ENCODE data around the gene CARF. TPM values are rescaled to one million over a fixed set of nuclear protein-coding genes. Genes with fewer than 3 reads are reported as not detected.
"Not testable (repeated sequence)": the region's sequence is repeated elsewhere in the genome, so short reads cannot be mapped to it uniquely, and the experiment has no call there.

CARF gene
- total and polyA plus RNA-seq, 5 donors from 2014 or later = 4.1 to 12.3 (median 8.8) TPM

DNA sequence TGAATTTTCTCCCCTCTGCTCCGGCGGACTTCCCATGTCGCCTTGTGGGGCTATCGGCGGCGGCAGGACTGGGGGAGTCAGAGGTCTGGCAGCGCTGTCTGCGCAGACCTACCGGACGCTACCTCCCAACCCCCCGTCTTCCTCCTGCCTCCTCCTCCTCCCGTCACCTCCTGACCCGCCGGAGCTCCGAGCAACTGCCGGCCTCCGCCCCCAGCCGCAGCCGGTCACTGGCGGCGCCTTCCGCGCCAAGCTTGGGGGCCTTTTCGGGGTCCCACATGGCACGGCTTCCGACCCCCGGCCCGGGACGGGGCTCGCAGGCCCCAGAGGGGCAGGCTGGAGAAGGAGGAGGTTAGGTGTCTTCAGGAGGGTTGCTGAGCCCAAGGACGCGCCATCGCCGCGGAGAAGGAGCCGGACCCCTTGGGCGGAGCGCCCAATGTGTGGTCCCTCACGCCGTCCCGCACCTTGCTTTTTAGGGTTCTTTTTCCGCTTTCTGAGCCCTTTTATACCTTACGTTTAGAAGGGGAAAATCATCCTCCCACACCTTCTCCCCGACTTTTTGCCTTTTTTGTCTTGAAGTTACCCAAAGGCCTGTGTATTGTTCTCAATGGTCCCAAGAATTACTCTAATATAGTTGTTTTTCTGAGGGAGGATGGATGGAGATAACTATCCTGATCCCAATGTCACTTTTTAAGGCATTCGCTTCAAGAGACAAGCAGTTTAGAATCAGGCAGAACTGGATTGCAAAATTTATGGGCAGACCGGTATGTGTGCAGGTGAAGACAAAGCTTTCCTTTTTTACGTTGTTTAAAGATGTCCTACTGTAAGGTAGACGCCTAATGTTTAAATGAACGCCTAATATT, 497 bp downstream of the CARF start:
- peak; percentile 32 to 44 for ATAC-seq (ENCODE audit: low read depth in 2 of 2)
- Mint-ChIP-seq H3K4me3 (peak overlapping the region; percentile 96 to 99 (median 98)), H3K4me1 (peaks cover 9 to 42% (median 33%) of the 10 kb centered on the region in 4 donors), H3K27ac (peak overlapping the region; percentile 92 to 99 (median 97))
- H3K4me1 ChIP-seq (ENCODE audit: control insufficient read depth, insufficient read depth, low read length, poor library complexity, severe bottlenecking) = peaks cover 16% of the 10 kb centered on the region
- DNase-seq = peak in 2 of 3 donors; percentile 4 to 20
- peak overlapping the region; percentile 85 for H3K27ac ChIP-seq (ENCODE audit: insufficient read depth, low read length, poor library complexity, severe bottlenecking)
- not testable (repeated sequence) for H3K9me3 ChIP-seq (ENCODE audit: control insufficient read depth in 2 of 2, low read length in 2 of 2); H3K9me3 Mint-ChIP-seq; H3K27me3 ChIP-seq (ENCODE audit: control insufficient read depth, insufficient read depth, low read length); H3K36me3 ChIP-seq (ENCODE audit: control insufficient read depth, insufficient read depth, low read length); H3K27me3 Mint-ChIP-seq; H3K36me3 Mint-ChIP-seq
- peak overlapping the region; percentile 80 for H3K4me3 ChIP-seq (ENCODE audit: low read depth, low read length)

DNA sequence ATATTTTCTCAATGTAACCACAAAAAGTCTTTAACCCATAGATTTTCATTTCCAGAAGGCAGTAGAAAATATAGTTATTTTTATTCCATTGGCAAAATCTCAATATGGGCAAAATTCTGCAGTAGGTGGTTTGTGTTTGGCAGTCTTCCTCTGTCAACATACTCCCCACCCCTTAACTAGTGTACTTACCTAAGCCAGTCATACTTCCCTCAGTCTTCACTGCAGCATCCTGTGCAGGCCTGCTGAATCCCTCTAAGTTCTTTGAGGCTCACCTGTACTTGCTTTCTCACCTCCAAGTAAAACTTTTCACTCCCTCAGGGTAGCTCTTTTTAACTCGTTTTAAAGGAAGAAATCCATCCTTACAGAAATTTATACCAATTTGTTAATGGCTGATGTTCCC, 6.8 kb downstream of the CARF start:
- Histone ChIP-seq H3K36me3 (ENCODE audit: control insufficient read depth, insufficient read depth, low read length) (peaks cover 19% of the 10 kb centered on the region), H3K9me3 (ENCODE audit: control insufficient read depth in 2 of 2, low read length in 2 of 2) (no peaks in the 10 kb centered on the region), H3K27ac (ENCODE audit: insufficient read depth, low read length, poor library complexity, severe bottlenecking) (no peak overlapping the region), H3K4me1 (ENCODE audit: control insufficient read depth, insufficient read depth, low read length, poor library complexity, severe bottlenecking) (no peaks in the 10 kb centered on the region), H3K27me3 (ENCODE audit: control insufficient read depth, insufficient read depth, low read length) (no peaks in the 10 kb centered on the region), H3K4me3 (ENCODE audit: low read depth, low read length) (no peak overlapping the region)
- Mint-ChIP-seq H3K9me3 (no peaks in the 10 kb centered on the region), H3K27ac (no peak overlapping the region), H3K4me3 (no peak overlapping the region), H3K27me3 (no peaks in the 10 kb centered on the region), H3K4me1 (peaks cover 0 to 6% (median 1%) of the 10 kb centered on the region in 4 donors), H3K36me3 (peaks cover 6% of the 10 kb centered on the region)
- no peak for ATAC-seq (ENCODE audit: low read depth in 2 of 2)
- no peak for DNase-seq

DNA sequence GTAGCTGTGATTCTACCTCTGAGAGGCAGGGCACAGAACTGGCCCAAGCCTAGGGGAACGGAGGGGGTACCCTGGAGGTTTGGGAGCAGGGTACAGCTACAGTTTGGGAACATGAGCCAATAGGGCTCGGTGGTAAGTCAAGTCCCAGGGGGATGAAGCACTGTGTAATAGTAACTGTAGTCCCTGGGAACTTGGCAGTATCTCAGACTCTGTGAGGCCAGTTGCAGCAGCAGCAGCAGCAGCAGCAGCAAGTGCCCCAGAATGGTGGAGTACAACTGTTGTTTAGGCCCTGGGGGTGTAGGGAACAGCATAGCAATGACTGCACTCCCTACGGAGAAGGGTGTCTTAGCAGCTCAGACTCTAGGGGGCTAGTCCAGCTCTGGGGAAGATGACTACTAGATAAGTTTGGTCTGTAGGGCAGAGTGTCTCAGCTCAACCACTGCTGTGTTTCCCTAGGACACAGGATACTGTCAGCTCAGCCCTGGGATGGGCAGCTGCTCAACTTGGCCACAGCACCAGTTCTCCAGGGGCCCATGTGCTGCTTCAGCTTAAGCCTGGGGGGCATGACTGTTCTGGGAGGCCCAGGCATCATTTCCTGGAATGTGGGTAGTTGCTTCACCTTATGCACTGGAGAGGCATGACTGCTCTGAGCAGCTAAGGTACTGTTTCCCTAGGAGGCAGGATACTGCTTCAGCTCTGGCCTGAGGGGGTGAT, 20.5 kb downstream of the CARF start:
- Mint-ChIP-seq H3K4me1 (peaks cover 9 to 21% (median 13%) of the 10 kb centered on the region in 4 donors), H3K27me3 (no peaks in the 10 kb centered on the region), H3K27ac (no peak overlapping the region), H3K36me3 (peaks cover 58% of the 10 kb centered on the region), H3K4me3 (no peak overlapping the region), H3K9me3 (no peaks in the 10 kb centered on the region)
- Histone ChIP-seq H3K27me3 (ENCODE audit: control insufficient read depth, insufficient read depth, low read length) (no peaks in the 10 kb centered on the region), H3K36me3 (ENCODE audit: control insufficient read depth, insufficient read depth, low read length) (peaks cover 8% of the 10 kb centered on the region), H3K27ac (ENCODE audit: insufficient read depth, low read length, poor library complexity, severe bottlenecking) (no peak overlapping the region), H3K9me3 (ENCODE audit: control insufficient read depth in 2 of 2, low read length in 2 of 2) (no peaks in the 10 kb centered on the region), H3K4me1 (ENCODE audit: control insufficient read depth, insufficient read depth, low read length, poor library complexity, severe bottlenecking) (no peaks in the 10 kb centered on the region), H3K4me3 (ENCODE audit: low read depth, low read length) (no peak overlapping the region)
- ATAC-seq (ENCODE audit: low read depth in 2 of 2) (no peak), DNase-seq (no peak)

DNA sequence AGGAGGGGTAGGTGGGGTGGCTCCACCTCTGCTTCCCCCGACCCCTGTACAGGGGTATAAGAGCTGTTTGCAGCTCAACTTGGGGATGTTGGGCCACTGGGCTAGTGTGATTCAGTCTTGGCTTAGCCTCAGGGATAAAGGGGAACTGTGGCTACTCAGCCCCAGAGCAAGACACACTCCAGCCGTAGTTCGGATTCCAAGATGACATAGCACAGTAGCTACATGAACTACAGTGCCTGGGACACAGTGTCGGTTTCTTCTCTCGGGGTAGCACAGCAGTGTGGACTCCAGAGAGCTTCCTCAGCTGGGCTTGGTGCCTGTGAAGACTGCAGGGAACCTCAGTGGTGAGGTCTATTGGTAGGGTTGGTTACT, 21.1 kb downstream of the CARF start:
- Mint-ChIP-seq H3K36me3 (peaks cover 53% of the 10 kb centered on the region), H3K9me3 (no peaks in the 10 kb centered on the region), H3K4me1 (peaks cover 9 to 19% (median 12%) of the 10 kb centered on the region in 4 donors), H3K4me3 (no peak overlapping the region), H3K27ac (peak overlapping the region in 1 of 3 donors; percentile 23), H3K27me3 (no peaks in the 10 kb centered on the region)
- Histone ChIP-seq H3K4me3 (ENCODE audit: low read depth, low read length) (no peak overlapping the region), H3K4me1 (ENCODE audit: control insufficient read depth, insufficient read depth, low read length, poor library complexity, severe bottlenecking) (no peaks in the 10 kb centered on the region), H3K9me3 (ENCODE audit: control insufficient read depth in 2 of 2, low read length in 2 of 2) (no peaks in the 10 kb centered on the region), H3K27ac (ENCODE audit: insufficient read depth, low read length, poor library complexity, severe bottlenecking) (no peak overlapping the region), H3K27me3 (ENCODE audit: control insufficient read depth, insufficient read depth, low read length) (no peaks in the 10 kb centered on the region), H3K36me3 (ENCODE audit: control insufficient read depth, insufficient read depth, low read length) (peaks cover 4% of the 10 kb centered on the region)
- ATAC-seq (ENCODE audit: low read depth in 2 of 2) (no peak), DNase-seq (no peak)

DNA sequence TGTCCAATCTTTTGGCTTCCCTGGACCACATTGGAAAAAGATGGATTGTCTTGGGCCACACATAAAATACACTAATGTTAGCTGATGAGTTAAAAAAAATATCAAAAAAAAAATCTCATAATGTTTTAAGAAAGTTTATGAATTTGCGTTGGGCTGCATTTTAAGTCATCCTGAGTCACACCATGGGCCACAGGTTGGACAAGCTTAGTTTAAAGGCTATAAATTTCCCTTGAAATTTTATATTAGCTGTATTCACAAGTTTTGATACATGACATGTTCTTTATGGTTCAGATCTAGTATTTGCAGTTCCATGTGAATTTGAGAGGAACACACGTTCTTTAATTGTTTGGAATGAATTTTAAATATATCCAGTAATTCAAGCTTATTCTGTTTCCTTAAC, 21.9 kb downstream of the CARF start:
- ATAC-seq (ENCODE audit: low read depth in 2 of 2) = no peak
- Mint-ChIP-seq H3K27ac (no peak overlapping the region), H3K36me3 (peaks cover 51% of the 10 kb centered on the region), H3K27me3 (no peaks in the 10 kb centered on the region), H3K4me1 (peaks cover 9 to 13% (median 10%) of the 10 kb centered on the region in 4 donors), H3K9me3 (peaks cover 0 to 2% (median 0%) of the 10 kb centered on the region in 7 donors), H3K4me3 (no peak overlapping the region)
- H3K4me3 ChIP-seq (ENCODE audit: low read depth, low read length) = no peak overlapping the region
- H3K9me3 ChIP-seq (ENCODE audit: control insufficient read depth in 2 of 2, low read length in 2 of 2) = no peaks in the 10 kb centered on the region
- DNase-seq = no peak
- no peaks in the 10 kb centered on the region for H3K4me1 ChIP-seq (ENCODE audit: control insufficient read depth, insufficient read depth, low read length, poor library complexity, severe bottlenecking)
- H3K36me3 ChIP-seq (ENCODE audit: control insufficient read depth, insufficient read depth, low read length) = peaks cover 4% of the 10 kb centered on the region
- no peaks in the 10 kb centered on the region for H3K27me3 ChIP-seq (ENCODE audit: control insufficient read depth, insufficient read depth, low read length)
- H3K27ac ChIP-seq (ENCODE audit: insufficient read depth, low read length, poor library complexity, severe bottlenecking) = no peak overlapping the region

DNA sequence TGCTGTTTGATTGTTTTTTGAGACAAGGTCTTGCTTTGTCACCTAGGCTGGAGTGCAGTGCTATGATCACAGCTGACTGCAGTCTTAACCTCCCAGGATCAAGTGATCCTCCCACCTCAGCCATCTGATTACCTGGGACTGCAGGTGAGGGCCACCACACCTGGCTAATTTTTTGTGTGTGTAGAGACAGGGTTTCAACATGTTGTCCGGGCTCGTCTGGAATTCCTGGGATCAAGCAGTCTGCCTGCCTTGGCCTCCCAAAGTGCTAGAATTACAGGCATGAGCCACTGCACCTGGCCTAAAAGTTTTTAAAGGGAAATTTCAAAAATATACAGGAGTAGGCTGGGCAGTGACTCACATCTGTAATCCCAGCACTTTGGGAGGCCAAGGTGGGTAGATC, 22.4 kb downstream of the CARF start:
- Histone ChIP-seq H3K27ac (ENCODE audit: insufficient read depth, low read length, poor library complexity, severe bottlenecking) (no peak overlapping the region), H3K27me3 (ENCODE audit: control insufficient read depth, insufficient read depth, low read length) (no peaks in the 10 kb centered on the region), H3K4me3 (ENCODE audit: low read depth, low read length) (no peak overlapping the region), H3K36me3 (ENCODE audit: control insufficient read depth, insufficient read depth, low read length) (peaks cover 4% of the 10 kb centered on the region), H3K9me3 (ENCODE audit: control insufficient read depth in 2 of 2, low read length in 2 of 2) (no peaks in the 10 kb centered on the region), H3K4me1 (ENCODE audit: control insufficient read depth, insufficient read depth, low read length, poor library complexity, severe bottlenecking) (no peaks in the 10 kb centered on the region)
- ATAC-seq (ENCODE audit: low read depth in 2 of 2) = no peak
- H3K27me3 Mint-ChIP-seq = no peaks in the 10 kb centered on the region
- H3K36me3 Mint-ChIP-seq = peaks cover 47% of the 10 kb centered on the region
- no peak for DNase-seq
- H3K4me3 Mint-ChIP-seq = no peak overlapping the region
- H3K27ac Mint-ChIP-seq = no peak overlapping the region
- peaks cover 0 to 2% (median 0%) of the 10 kb centered on the region in 7 donors for H3K9me3 Mint-ChIP-seq
- peaks cover 6 to 9% (median 8%) of the 10 kb centered on the region in 4 donors for H3K4me1 Mint-ChIP-seq

DNA sequence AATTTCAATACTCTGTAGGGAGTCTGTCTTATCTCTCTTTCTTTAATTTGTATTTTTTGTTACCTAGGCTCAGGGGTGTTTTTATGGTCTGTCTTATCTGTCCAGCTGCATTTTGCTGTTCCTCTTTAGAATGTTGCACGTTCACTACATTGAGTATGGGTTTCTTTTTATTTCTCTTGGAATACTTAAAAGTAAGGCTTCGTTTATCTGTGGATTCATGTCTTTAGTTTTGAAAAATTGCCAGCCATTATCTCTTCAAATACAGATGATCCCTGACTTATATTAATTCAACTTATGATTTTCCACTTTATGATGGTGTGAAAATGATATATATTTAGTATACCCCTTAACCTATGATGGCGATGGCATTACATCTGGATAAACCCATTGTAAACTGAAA, 26.9 kb downstream of the CARF start:
- H3K27ac ChIP-seq (ENCODE audit: insufficient read depth, low read length, poor library complexity, severe bottlenecking) = no peak overlapping the region
- peaks cover 30% of the 10 kb centered on the region for H3K36me3 Mint-ChIP-seq
- DNase-seq (no peak), ATAC-seq (ENCODE audit: low read depth in 2 of 2) (no peak)
- no peaks in the 10 kb centered on the region for H3K27me3 ChIP-seq (ENCODE audit: control insufficient read depth, insufficient read depth, low read length)
- no peaks in the 10 kb centered on the region for H3K27me3 Mint-ChIP-seq
- peaks cover 0 to 9% (median 5%) of the 10 kb centered on the region in 4 donors for H3K4me1 Mint-ChIP-seq
- H3K4me3 Mint-ChIP-seq = no peak overlapping the region
- no peaks in the 10 kb centered on the region for H3K9me3 ChIP-seq (ENCODE audit: control insufficient read depth in 2 of 2, low read length in 2 of 2)
- no peak overlapping the region for H3K27ac Mint-ChIP-seq
- no peak overlapping the region for H3K4me3 ChIP-seq (ENCODE audit: low read depth, low read length)
- peaks cover 12% of the 10 kb centered on the region for H3K36me3 ChIP-seq (ENCODE audit: control insufficient read depth, insufficient read depth, low read length)
- peaks cover 0 to 2% (median 0%) of the 10 kb centered on the region in 7 donors for H3K9me3 Mint-ChIP-seq
- H3K4me1 ChIP-seq (ENCODE audit: control insufficient read depth, insufficient read depth, low read length, poor library complexity, severe bottlenecking) = no peaks in the 10 kb centered on the region
